Activated CD4-positive, alpha-beta T cell treated with anti-CD3 and anti-CD28 coated beads, Interleukin-2, amount 50 U/mL, for 48 hours (primary cell): Measurements from ENCODE around the gene HLA-DPA1.
A peak's percentile ranks its signal among the peaks of the same experiment; 100 is the strongest.

ENCODE experiments used
- DNase-seq, 2 experiments: peaks; one replicate each; pipeline ENCODE4 v3.0.0-alpha.2; 2020

The HLA-DPA1 gene

DNA sequence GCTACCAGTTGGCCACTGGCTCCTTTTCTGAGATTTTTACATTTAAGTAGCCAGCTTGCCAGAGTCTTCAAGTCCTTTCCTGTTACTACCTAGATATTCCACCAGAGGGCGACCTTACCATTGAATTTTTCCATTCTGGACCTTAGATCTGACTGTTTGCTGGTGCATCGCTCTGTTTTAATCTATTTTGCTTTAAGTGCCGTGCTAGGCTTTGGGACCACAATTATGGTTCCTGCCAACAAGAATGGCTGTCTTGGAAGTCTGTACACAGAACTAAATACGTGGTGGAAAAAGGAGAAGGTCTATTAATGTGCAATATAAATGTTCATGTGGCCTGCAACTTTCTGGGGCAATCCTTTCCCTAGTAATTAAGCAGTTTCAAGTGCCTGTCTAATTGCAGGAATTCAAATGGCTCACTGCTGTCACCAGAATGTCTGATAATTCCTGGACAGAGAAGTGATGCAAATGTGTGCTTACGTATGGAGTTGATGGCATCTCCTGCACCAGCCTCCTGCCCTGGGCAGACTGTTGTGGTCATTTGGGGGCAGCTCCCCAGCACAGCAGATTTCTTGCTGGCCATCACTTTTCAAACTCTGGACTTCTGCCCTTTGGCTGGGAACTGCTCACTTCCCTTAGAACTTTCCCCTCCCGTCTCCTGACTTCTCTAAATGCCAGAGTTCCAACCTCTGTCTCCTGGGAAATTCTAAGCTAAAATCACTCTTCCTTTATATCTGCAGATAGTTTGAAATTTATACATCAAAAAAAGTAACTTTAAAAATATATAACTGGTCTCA, 58.4 kb downstream of the HLA-DPA1 start:
- peak in 1 of 2 experiments; percentile 34 for DNase-seq
